SK-N-SH (cell line): ENCODE data around the gene EXOC1L. TPM values are rescaled to one million over a fixed set of nuclear protein-coding genes. Genes with fewer than 3 reads are reported as not detected.

Source experiments
- CTCF ChIA-PET: fragments of 300-600, 350-600 bp; formaldehyde crosslinking; extraction: SDS; loops from one replicate; lab custom pipeline; 2021; lab: Yijun Ruan, JAX
- POLR2A ChIA-PET: fragments of 350-600 bp; sonication (Branson Sonifier 250); formaldehyde crosslinking; extraction: SDS; loops from one replicate; lab custom pipeline; 2020; ENCODE audit warnings: antibody characterized with exemption, inconsistent platforms; lab: Yijun Ruan, JAX
- DNase-seq: peaks from one replicate; pipeline ENCODE4 v3.0.0; 2012
- H2AFZ ChIP-seq: fragments of 200-600 bp; sonication (generic); 2 replicates; pipeline ENCODE4 v1.8.1; 2016; ENCODE audit warnings: antibody characterized with exemption, mild to moderate bottlenecking, low read depth
- H3F3A ChIP-seq: fragments of 200-600 bp; sonication (generic); replicated peaks from 2 replicates; pipeline ENCODE3; 2016; ENCODE audit warnings: antibody characterized with exemption, mild to moderate bottlenecking; ENCODE audit not compliant: insufficient read depth
- H3K27ac ChIP-seq, 2 experiments: fragments of 200-500 bp in 1 of 2; fragments of 200-600 bp in 1 of 2; sonication (Bioruptor generic) in 1 of 2; sonication (generic), shearing (Covaris generic) in 1 of 2; 2 replicates each; pipeline versions ENCODE4 v1.5.1 to v1.6.1; 2014 to 2016; ENCODE audit warnings: low read depth in 2 of 2, inconsistent platforms in 1 of 2, low read length in 1 of 2, mild to moderate bottlenecking in 1 of 2, mixed read lengths in 1 of 2
- H3K27me3 ChIP-seq: fragments of 200-600 bp; sonication (generic), shearing (Covaris generic); 2 replicates; pipeline ENCODE4 v1.6.1; 2016; ENCODE audit warnings: mixed run types; ENCODE audit not compliant: insufficient read depth
- H3K36me3 ChIP-seq, 2 experiments: fragments of 200-500 bp in 1 of 2; fragments of 200-600 bp in 1 of 2; sonication (Bioruptor generic) in 1 of 2; sonication (generic) in 1 of 2; replicated peaks in 1 of 2; 2 replicates each; pipeline versions ENCODE3 to v1.5.1; 2014 to 2016; ENCODE audit warnings: low read length in 1 of 2, mild to moderate bottlenecking in 1 of 2; ENCODE audit not compliant: insufficient read depth in 2 of 2, control insufficient read depth in 1 of 2
- H3K4me1 ChIP-seq, 2 experiments: fragments of 200-500 bp in 1 of 2; fragments of 200-600 bp in 1 of 2; sonication (Bioruptor generic) in 1 of 2; sonication (generic), shearing (Covaris generic) in 1 of 2; 2 replicates each; pipeline versions ENCODE4 v1.5.1 to v1.6.1; 2014 to 2016; ENCODE audit warnings: low read depth in 1 of 2, low read length in 1 of 2, mixed run types in 1 of 2; ENCODE audit not compliant: insufficient read depth in 2 of 2, control insufficient read depth in 1 of 2
- H3K4me2 ChIP-seq: fragments of 200-600 bp; sonication (generic), shearing (Covaris generic); 2 replicates; pipeline ENCODE4 v1.6.1; 2017; ENCODE audit warnings: mixed run types
- H3K4me3 ChIP-seq, 2 experiments: fragments of 200-500 bp in 1 of 2; fragments of 200-600 bp in 1 of 2; sonication (Bioruptor generic) in 1 of 2; sonication (generic), shearing (Covaris generic) in 1 of 2; 2 replicates each; pipeline versions ENCODE4 v1.5.1 to v1.8.1; 2014 to 2016; ENCODE audit warnings: low read depth in 2 of 2, inconsistent platforms in 1 of 2, low read length in 1 of 2, mild to moderate bottlenecking in 1 of 2, mixed read lengths in 1 of 2, moderate library complexity in 1 of 2
- H3K79me2 ChIP-seq: fragments of 200-600 bp; sonication (generic); 2 replicates; pipeline ENCODE4 v1.8.1; 2017; ENCODE audit warnings: mild to moderate bottlenecking; ENCODE audit not compliant: insufficient read depth
- H3K9ac ChIP-seq: fragments of 200-600 bp; sonication (generic); 2 replicates; pipeline ENCODE4 v1.6.1; 2017; ENCODE audit warnings: mixed run types
- H3K9me2 ChIP-seq: fragments of 200-600 bp; sonication (generic); 2 replicates; pipeline ENCODE4 v1.6.1; 2017; ENCODE audit warnings: mixed run types
- H3K9me3 ChIP-seq: fragments of 200-600 bp; sonication (generic); 2 replicates; pipeline ENCODE4 v1.6.1; 2017; ENCODE audit warnings: mixed run types, mild to moderate bottlenecking, moderate library complexity
- H4K20me1 ChIP-seq: fragments of 200-600 bp; sonication (generic); 2 replicates; pipeline ENCODE4 v1.6.1; 2017; ENCODE audit warnings: mild to moderate bottlenecking, mixed run types; ENCODE audit not compliant: insufficient read depth
- CTCF ChIP-seq: fragments of 200-600 bp; sonication (generic); IDR thresholded peaks from 2 replicates; pipeline ENCODE4 v1.6.1; 2017; ENCODE audit warnings: antibody characterized with exemption, mild to moderate bottlenecking, moderate library complexity
- ELF1 ChIP-seq: IDR thresholded peaks from 2 replicates; pipeline ENCODE4 v1.4.0; 2012
- EZH2phosphoT487 ChIP-seq: fragments of 200-600 bp; sonication (generic); IDR thresholded peaks from 2 replicates; pipeline ENCODE4 v1.6.1; 2017; ENCODE audit warnings: low read depth, mixed run types, mild to moderate bottlenecking, antibody characterized with exemption, moderate library complexity, borderline replicate concordance
- FOSL2 ChIP-seq: IDR thresholded peaks from 2 replicates; pipeline ENCODE4 v1.4.0; 2012; ENCODE audit warnings: low read depth, mild to moderate bottlenecking, moderate library complexity, borderline replicate concordance
- FOXJ3 ChIP-seq: sonication (generic); formaldehyde crosslinking; IDR thresholded peaks from 2 replicates; pipeline ENCODE4 v1.5.1; 2020; ENCODE audit warnings: mild to moderate bottlenecking, missing genetic modification reagents
- FOXM1 ChIP-seq: IDR thresholded peaks from 2 replicates; pipeline ENCODE4 v1.4.0; 2012; ENCODE audit warnings: low read depth, mild to moderate bottlenecking
- NFIC ChIP-seq: IDR thresholded peaks from 2 replicates; pipeline ENCODE4 v1.4.0; 2012; ENCODE audit warnings: borderline replicate concordance
- NRF1 ChIP-seq: IDR thresholded peaks from 2 replicates; pipeline ENCODE4 v1.6.1; 2012; ENCODE audit warnings: low read depth, mild to moderate bottlenecking, low read length
- PBX3 ChIP-seq: IDR thresholded peaks from 2 replicates; pipeline ENCODE4; 2012
- RAD21 ChIP-seq: IDR thresholded peaks from 2 replicates; pipeline ENCODE4 v1.6.1; 2012; ENCODE audit warnings: mild to moderate bottlenecking, low read length
- REST ChIP-seq: IDR thresholded peaks from 2 replicates; pipeline ENCODE4 v1.6.1; 2012; ENCODE audit warnings: mild to moderate bottlenecking, low read depth, low read length, moderate library complexity
- SMC3 ChIP-seq: IDR thresholded peaks from 2 replicates; pipeline ENCODE4 v1.6.1; 2012; ENCODE audit warnings: low read depth, low read length, improper control_type of control experiment
- TAF1 ChIP-seq: IDR thresholded peaks from 2 replicates; pipeline ENCODE4 v1.6.1; 2012; ENCODE audit warnings: low read depth, mild to moderate bottlenecking, low read length, moderate library complexity, borderline replicate concordance
- USF1 ChIP-seq: IDR thresholded peaks from 2 replicates; pipeline ENCODE4 v1.4.0; 2012; ENCODE audit warnings: low read depth, borderline replicate concordance
- USF2 ChIP-seq: fragments of 150-350 bp; IDR thresholded peaks from 2 replicates; pipeline ENCODE4 v1.6.1; 2017; ENCODE audit warnings: antibody characterized with exemption, low read length, low read depth, borderline replicate concordance
- ZBTB33 ChIP-seq: IDR thresholded peaks from 2 replicates; pipeline ENCODE4 v1.4.0; 2012; ENCODE audit warnings: low read depth, borderline replicate concordance
- WGBS: methylation state at CpG from one replicate; pipeline ENCODE4 v1.1.6; 2017; ENCODE audit warnings: low lambda C conversion rate; 5-methylcytosine and 5-hydroxymethylcytosine counted together
- polyA plus RNA-seq, 3 experiments: library from polyadenylated mRNA; depleted of rRNA; stranded (reverse); fragments of >200 nt; gene quantifications; 2 replicates each; pipeline ENCODE4 v1.2.3, GENCODE V29; 2012

Gene EXOC1L
- polyA plus RNA-seq, 1 of the 3 experiments (the other 2 are of a cell fraction): not detected

GRCh38 chr4:55781812-55782211, 37.8 kb upstream of the EXOC1L start (continued):
- TF ChIP-seq REST: no peak
- TF ChIP-seq USF1: no peak
- no peak for TF ChIP-seq NFIC
- no peak for TF ChIP-seq ELF1
- TF ChIP-seq NRF1: no peak

- CTCF ChIA-PET: interaction anchor here (0.6 to 0.8 kb wide), 2 partner anchors 27 to 437 kb away, joined by 3 read pairs; no protein-coding TSS in a partner anchor
These were observed 36.0 kb upstream of the EXOC1L start for GRCh38 chr4:55783584-55783983.

GRCh38 chr4:55784747-55785146, 34.8 kb upstream of the EXOC1L start:
- DNase-seq: no peak
- Histone ChIP-seq H3K27ac (no peak overlapping the region), H3F3A (no peaks in the 10 kb centered on the region), H3K4me1 (no peaks in the 10 kb centered on the region; a peak in 1 of 4 replicates), H3K4me3 (no peak overlapping the region), H3K27me3 (no peaks in the 10 kb centered on the region), H3K9me2 (no peaks in the 10 kb centered on the region), H4K20me1 (no peaks in the 10 kb centered on the region), H3K79me2 (no peaks in the 10 kb centered on the region), H3K9me3 (no peaks in the 10 kb centered on the region), H3K4me2 (no peak overlapping the region), H3K9ac (no peak overlapping the region), H3K36me3 (no peaks in the 10 kb centered on the region), H2AFZ (no peak overlapping the region)
- POLR2A ChIA-PET: no interaction called here
- CTCF ChIA-PET: no interaction called here
- WGBS: 41% methylated on average over 4 of the region's 4 CpGs
- TF ChIP-seq PBX3 (no peak), FOXJ3 (CRISPR knock-in tag) (no peak), USF2 (no peak), FOXM1 (no peak), CTCF (no peak), FOSL2 (no peak), NFIC (no peak), SMC3 (no peak), EZH2phosphoT487 (no peak), TAF1 (no peak), ZBTB33 (no peak)

More at GRCh38 chr4:55783584-55783983, 36.0 kb upstream of the EXOC1L start:
- POLR2A ChIA-PET: no interaction called here
- Histone ChIP-seq H3K4me1 (no peaks in the 10 kb centered on the region; a peak in 1 of 4 replicates), H3K79me2 (no peaks in the 10 kb centered on the region), H3K36me3 (no peaks in the 10 kb centered on the region), H3K27ac (no peak overlapping the region), H3K4me3 (no peak overlapping the region), H3K9ac (no peak overlapping the region), H2AFZ (no peak overlapping the region), H3K9me2 (no peaks in the 10 kb centered on the region), H3K9me3 (no peaks in the 10 kb centered on the region), H3K4me2 (no peak overlapping the region), H3K27me3 (no peaks in the 10 kb centered on the region), H4K20me1 (no peaks in the 10 kb centered on the region), H3F3A (no peaks in the 10 kb centered on the region)
- 6% methylated on average over 1 of the region's 1 CpG for WGBS
- TF ChIP-seq RAD21: no peak
- DNase-seq: no peak
